HG03469 (cell line): ENCODE results near the gene NSFL1C.
"Not testable (repeated sequence)": the region's sequence is repeated elsewhere in the genome, so short reads cannot be mapped to it uniquely, and the experiment has no call there.

Experiments used
- ATAC-seq: cut with Tn5 transposase; IDR thresholded peaks from one replicate; pipeline ENCODE4 v1.9.1; 2021; ENCODE audit warnings: mild to moderate bottlenecking, moderate library complexity, moderate number of reproducible peaks; ENCODE audit not compliant: unreplicated experiment

The NSFL1C gene

DNA sequence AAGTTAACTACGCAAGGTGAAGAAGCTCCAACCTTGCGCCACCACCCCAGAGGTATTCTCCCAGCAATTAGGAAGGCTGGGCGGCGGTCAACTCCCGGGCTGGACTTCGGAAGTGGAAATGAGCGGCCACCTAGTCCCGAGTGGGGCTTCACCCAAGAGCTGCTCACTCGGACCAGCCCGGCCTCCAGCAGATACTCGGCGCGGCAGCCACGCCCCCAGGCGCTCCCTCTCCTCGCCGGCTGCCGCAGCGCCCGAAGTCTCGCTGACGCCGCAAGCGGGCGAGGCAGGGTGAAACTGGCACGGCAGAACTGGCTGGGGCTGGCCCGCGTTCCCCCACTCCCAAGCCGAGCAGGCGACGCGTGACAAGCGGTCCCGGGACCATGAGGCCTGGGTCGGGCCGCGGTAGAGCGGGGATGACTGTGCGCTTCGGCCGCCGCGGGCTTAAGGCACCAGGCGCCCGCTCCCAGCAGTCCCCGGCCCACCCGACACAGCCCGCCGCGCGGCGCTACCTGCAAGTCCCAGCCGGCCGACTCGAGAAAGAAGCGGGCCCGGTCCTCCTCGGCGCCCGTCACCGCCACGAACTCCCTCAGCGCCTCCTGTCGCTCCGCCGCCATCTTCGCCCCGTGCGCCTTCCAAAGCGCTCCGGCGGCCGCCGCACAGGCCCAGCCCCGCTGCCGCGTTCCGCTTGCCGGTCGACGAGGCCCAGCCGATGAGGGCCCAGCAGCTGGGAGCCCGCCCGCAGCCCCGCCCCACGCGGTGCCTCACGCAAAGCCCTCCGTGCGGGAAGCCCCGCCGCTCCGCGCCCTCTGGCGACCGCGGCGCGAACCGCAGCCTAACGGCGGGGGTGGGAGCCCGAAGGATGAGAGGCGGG lies at the start of gene NSFL1C:
NSFL1C (minus strand) TSS at position 639 of the 871 bp plus-strand sequence; CDS start at position 614, 25 bp downstream.
- peak; percentile 58 for ATAC-seq

DNA sequence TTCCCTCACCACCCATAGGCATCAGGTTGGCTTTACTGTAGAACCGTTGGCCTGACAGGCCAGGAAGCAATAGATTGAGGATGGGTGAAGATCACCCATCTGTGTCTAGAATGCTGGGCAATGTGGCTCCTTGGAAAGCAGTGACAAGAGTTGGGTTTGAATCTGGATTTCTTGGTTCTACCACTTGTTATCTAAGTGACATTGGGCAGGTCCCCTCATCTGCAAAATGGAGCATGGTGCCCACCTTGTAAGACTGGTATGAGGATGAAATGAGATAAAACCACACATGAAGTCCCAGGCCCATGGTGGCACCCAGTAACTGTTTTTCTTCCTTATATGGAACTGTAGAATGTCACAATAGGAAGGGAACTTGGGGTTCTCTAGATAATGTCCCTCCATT lies 47.2 kb upstream of the NSFL1C start:
- no peak for ATAC-seq

DNA sequence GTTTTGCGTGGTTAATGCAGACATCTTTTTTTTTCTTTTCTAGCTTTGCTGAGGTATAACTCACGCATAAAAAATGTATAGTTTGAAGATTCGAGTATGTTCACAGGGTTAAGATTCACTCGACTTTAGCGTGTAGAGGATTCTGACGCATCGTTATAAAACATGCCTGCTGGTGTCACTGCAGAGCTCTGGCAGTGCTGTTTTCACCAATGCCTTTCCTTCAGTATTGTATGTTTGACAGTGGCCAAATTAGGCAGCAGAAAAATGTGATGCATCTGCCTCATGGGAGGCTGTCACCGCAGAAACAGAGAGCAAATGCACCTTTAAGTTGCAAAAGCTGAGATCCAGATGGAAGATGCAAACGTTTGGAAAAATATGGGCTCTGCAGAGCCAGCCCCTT lies 42.6 kb upstream of the NSFL1C start:
- ATAC-seq, result no peak

- ATAC-seq, result no peak
Observed at GRCh38 chr20:1508574-1508973, 41.9 kb upstream of the NSFL1C start.

DNA sequence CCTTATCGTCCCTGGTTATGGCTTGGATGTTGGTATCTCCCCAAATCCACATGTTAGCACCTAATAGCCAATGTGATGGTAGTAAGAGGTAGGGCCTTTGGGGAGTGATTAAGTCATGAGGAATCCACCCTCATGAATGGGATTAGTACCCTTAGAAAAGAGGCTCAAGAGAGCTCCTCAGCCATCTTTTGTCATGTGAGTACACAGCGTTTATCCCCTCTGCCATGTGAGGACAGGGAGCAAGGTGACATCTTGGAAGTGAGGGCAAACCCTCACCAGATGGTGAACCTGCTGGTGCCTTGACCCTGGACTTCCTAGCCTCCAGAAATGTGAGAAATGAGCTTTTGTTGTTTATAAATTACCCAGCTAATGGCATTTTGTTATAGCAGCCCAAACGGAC lies 40.6 kb upstream of the NSFL1C start:
- ATAC-seq, result no peak

DNA sequence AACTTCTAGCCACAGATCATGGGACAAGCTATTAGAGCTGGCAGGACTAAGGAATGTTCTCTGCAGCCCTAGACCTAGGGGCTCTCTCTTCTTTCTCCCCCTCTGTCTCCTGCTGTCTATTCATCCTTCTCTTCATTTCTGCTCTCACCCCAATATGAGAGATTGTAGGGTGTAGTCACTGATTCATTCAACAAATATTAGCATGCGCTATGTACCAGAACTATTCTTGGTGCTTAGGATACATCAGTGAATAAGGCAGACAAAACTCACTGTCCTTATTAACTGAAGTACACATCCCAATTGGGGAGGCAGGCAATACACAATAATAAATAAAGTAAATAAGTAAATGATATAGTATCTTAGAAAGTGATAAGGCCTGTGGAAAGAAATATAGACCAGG lies 39.2 kb upstream of the NSFL1C start:
- no peak for ATAC-seq

DNA sequence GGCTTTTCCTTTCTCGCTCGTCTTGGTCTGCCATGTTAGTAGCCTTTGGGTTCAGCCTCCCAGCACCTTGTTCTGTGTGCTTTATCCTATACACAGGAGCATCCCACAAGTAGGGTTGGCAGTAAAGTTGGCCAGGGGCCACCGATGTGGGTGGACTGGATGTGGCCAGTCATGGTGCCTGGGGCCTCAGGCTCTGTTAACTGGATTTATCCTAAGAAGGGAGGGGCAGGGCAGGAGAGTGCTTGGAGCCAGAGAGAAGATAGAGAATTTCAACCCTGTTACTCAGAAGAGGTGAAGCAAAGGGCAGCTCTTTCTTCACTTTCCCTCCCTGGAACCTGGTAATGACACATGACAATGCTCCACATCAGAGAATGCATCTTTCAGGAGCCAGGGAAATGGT lies 38.7 kb upstream of the NSFL1C start:
- ATAC-seq, result no peak

GRCh38 chr20:1503564-1504227 lies 37.0 kb upstream of the NSFL1C start:
- ATAC-seq, result peak; percentile 96

- ATAC-seq, result no peak
Observed at GRCh38 chr20:1500496-1500895, 33.8 kb upstream of the NSFL1C start.

- no peak for ATAC-seq
Observed at GRCh38 chr20:1499528-1500420, 33.1 kb upstream of the NSFL1C start.

- not testable (repeated sequence) for ATAC-seq
Observed at GRCh38 chr20:1497371-1497770, 30.7 kb upstream of the NSFL1C start.

DNA sequence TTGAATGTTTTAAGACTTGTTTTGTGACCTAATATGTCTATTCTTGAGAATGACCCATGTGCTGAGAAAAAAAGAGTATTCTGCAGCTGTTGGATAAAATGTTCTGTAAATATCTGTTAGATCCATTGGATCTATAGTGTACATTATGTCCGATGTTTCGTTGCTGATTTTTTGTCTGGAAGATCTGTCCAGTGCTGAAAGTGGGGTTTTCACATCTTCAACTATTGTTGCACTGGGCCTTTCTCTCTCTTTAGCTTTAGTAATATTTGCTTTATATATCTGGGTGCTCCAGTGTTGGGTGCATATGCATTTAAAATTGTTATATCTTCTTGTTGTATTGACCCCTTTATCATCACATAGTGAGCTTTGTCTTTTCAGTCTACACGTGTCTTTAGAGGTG lies 30.3 kb upstream of the NSFL1C start:
- no peak for ATAC-seq

DNA sequence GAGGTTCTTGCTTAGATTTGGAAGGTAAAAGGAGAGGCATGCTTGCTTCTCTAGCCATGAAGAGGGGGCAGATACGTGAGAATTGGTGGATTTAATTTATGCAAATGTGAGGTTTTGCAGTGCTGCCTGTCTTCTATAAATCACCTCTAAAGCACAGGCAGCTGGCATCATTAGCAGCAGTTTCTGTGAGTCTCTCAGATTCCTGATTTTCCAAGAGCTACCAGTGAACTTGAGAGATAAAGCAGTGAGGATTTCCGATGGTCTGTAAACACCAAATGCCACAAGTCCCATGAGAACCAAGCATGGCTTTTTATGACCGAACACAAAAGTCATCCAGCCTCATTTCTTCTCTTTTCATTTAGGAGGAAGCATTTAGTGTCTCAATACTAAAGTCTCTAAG lies 27.8 kb upstream of the NSFL1C start:
- no peak for ATAC-seq

- no peak for ATAC-seq
Observed at GRCh38 chr20:1493536-1493935, 26.9 kb upstream of the NSFL1C start.

DNA sequence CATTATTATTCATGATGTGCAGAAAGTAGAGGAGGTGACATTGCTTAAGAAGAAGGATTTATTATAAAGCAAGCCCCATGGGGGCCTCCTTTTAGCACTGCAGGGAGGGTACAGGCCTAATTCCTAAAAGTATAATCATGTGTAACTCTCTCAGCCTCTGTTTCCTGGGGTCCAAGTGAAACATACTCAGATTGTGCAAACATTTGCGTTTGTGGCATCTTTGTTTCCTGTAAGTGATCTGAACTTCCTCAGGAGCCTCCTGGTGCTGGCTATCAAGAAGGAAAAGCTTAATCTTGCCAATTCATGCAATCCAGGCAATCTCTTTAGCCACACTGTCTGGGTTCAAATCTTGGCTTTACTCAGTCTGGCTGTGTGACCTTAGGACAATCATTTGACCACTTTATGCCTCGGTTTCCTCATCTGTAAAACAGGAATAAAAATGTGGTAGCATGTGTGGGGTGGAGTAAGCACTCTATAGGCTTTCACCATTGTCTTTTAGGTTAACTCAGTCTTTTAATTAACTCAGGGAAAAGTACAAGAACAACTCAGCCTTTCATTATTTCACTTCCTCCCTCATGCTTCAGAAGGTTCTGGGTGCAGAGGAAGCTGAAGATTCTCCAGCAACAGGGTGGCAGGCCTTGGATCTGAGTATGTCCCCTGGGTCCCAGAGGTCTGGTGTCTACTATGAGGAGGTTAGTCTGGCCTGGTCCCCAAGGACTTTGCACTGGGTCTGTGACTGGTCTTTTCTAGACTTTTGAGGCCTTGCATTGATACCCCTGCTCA lies 25.4 kb upstream of the NSFL1C start:
- ATAC-seq, result no peak

DNA sequence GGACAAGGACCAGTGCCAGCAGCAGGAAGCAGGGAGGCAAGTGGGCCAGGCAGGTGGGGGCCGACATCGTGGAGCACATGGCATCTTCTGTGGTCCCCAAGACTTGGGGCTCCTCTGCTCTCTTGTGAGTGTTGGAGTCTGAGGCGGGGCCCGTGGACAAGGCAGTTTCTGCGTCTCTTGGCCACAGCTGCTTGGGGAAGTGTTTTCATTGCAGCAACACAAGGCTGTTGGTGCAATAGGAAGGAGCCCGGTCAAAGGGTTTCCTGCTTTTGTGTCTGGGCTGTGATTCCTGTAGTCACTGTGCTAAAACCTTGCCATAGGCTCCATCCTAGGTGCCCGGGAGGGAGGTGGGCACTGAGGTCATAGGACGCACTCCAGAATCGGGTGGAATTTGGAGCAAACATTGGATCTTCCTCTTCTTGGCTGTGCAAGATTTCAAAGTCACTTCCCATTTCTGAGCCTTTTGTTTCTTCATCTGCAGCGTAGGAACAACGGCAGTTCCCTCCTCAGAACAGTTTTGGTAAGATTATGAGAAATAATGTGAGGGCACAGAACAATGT lies 24.7 kb upstream of the NSFL1C start, which contains the start of gene SIRPB2:
SIRPB2 (minus strand) TSS at position 140 of the 560 bp plus-strand sequence; CDS start at position 79, 61 bp downstream.
- ATAC-seq, result no peak

DNA sequence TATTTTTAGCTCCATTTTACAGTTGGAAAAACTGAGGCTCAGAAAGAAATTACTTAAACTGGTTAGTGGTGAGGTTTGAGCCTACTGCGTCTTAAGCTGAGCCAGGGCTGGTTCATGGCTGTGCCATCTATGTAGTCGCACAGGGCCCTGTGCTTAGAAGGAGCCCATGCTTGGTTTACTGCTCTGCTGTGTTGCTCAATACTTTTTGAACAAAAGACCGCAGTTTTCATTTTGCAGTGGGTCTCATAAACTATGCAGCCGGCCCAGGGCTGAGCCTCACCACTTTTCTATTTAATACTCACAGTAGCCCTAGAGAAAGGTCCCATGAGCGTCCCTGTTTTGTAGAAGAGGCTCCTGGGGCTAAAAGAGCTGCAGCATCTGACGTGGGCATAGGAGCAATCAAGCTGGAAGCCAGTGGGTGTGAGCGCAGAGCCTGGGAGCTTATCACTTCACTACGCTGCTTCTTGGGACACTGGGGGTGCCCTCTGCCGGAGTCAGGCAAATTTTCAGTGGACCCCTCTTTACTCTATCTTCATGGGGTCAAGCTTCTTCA lies 24.1 kb upstream of the NSFL1C start:
- no peak for ATAC-seq

DNA sequence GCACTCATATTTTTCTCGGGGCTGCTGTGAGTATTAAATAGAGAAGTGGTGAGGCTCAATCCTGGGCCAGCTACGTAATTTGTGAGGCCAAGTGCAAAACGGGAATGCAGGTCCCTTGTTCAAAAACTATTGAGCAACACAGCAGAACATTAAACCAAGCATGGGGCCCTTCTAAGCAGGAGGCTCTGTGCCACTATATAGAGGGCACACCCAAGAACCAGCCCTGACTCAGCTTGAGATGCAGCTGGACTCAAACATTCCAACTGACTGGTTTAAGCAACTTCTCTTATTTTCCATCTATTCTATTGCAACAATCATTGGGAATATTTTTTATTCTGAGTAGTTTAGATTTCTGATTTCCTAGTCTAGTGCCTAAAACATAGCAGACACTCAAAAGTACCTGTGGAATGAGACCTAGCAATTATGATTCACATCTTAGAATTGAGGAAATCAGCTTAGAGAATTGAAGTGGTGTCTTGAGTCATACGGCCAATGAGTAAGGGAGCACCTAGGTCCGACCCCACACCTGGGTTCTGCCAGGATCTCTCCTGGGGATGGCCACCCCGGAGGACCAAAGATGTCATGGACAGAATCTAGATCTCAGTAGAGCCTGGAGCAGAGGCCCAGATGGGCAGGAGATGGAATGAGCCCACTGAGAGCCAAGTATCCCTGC lies 23.3 kb upstream of the NSFL1C start:
- ATAC-seq, result no peak

GRCh38 chr20:1489325-1489724 lies 22.7 kb upstream of the NSFL1C start:
- no peak for ATAC-seq
